Measurements from ENCODE around the gene ZNF514. TPM values are rescaled to one million over a fixed set of nuclear protein-coding genes. Genes with fewer than 3 reads are reported as not detected.

Gene ZNF514
- 14.5 and 15.6 TPM in 2 replicates for total RNA-seq

GRCh38 chr2:95159690-95160449 is at the start of gene ZNF514:
Gene ZNF514, minus strand, starts transcription at chr2:95159848. Its CDS starts 6,595 bp downstream, at chr2:95153253.
- peak within 1 kb of the TSS; percentile 41 for H3K27ac ChIP-seq (ENCODE audit: low read depth, low read length)
- DNase-seq (ENCODE audit: insufficient read length, low spot score, missing footprints): peak; percentile 98
- H3K4me1 ChIP-seq (ENCODE audit: insufficient read depth, low read length): peaks cover 16% of the 10 kb centered on the region
- peak within 1 kb of the TSS; percentile 87 for H3K4me2 ChIP-seq (ENCODE audit: insufficient read depth, low read length)
- peaks cover 3% of the 10 kb centered on the region for H3K9me3 ChIP-seq (ENCODE audit: low read depth, low read length)
- peak within 1 kb of the TSS; percentile 84 for H3K4me3 ChIP-seq (ENCODE audit: insufficient read depth, low read length)
- no peaks in the 10 kb centered on the region for H3K27me3 ChIP-seq (ENCODE audit: insufficient read depth, low read length)
- peaks cover 20% of the 10 kb centered on the region for H3K36me3 ChIP-seq (ENCODE audit: insufficient read depth, low read length)
- peaks cover 13% of the 10 kb centered on the region for H3K79me2 ChIP-seq (ENCODE audit: insufficient read depth, low read length)
- H4K20me1 ChIP-seq (ENCODE audit: insufficient read depth, low read length): no peaks in the 10 kb centered on the region
- H2AFZ ChIP-seq (ENCODE audit: low read length): peak within 1 kb of the TSS; percentile 95
- no peak for TF ChIP-seq CTCF (IDR thresholded peaks at IDR 0.05; ENCODE audit: extremely low read depth, low read depth, low read length)

DNA sequence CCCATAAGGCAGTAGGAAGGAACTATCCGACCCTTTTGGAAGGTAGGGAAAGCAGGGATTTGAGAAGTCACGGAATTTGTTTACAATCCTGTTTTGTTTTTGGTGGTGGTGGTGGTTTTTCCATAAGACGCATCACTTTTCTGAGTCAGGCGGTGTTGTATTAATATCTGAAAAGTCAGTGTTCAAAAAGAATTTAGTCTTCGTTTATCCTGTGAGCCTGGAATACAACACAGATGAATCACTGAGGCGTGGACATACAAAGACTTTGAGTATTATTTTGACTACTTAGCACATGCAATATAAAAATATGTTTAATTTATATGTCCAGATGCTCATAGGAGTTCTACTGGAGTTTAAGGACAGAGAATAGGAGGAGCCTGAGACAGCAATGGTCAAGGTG is 48.5 kb upstream of the ZNF514 start:
- Histone ChIP-seq H3K4me3 (ENCODE audit: insufficient read depth, low read length) (peak overlapping the region; percentile 90), H3K4me1 (ENCODE audit: insufficient read depth, low read length) (peaks cover 7% of the 10 kb centered on the region), H3K27ac (ENCODE audit: low read depth, low read length) (peak overlapping the region; percentile 45), H3K4me2 (ENCODE audit: insufficient read depth, low read length) (peak overlapping the region; percentile 90), H3K9me3 (ENCODE audit: low read depth, low read length) (peaks cover 20% of the 10 kb centered on the region), H3K36me3 (ENCODE audit: insufficient read depth, low read length) (peaks cover 24% of the 10 kb centered on the region), H3K27me3 (ENCODE audit: insufficient read depth, low read length) (no peaks in the 10 kb centered on the region), H4K20me1 (ENCODE audit: insufficient read depth, low read length) (no peaks in the 10 kb centered on the region), H2AFZ (ENCODE audit: low read length) (peak overlapping the region; percentile 92), H3K79me2 (ENCODE audit: insufficient read depth, low read length) (no peaks in the 10 kb centered on the region)
- no peak for TF ChIP-seq CTCF (IDR thresholded peaks at IDR 0.05; ENCODE audit: extremely low read depth, low read depth, low read length)
- peak; percentile 42 for DNase-seq (ENCODE audit: insufficient read length, low spot score, missing footprints)

- no peaks in the 10 kb centered on the region for H3K79me2 ChIP-seq (ENCODE audit: insufficient read depth, low read length)
- peak within 1 kb of the TSS; percentile 90 for H3K4me2 ChIP-seq (ENCODE audit: insufficient read depth, low read length)
- no peaks in the 10 kb centered on the region for H4K20me1 ChIP-seq (ENCODE audit: insufficient read depth, low read length)
- peak; percentile 27 for TF ChIP-seq CTCF (IDR thresholded peaks at IDR 0.05; ENCODE audit: extremely low read depth, low read depth, low read length)
- peak within 1 kb of the TSS; percentile 45 for H3K27ac ChIP-seq (ENCODE audit: low read depth, low read length)
- peak within 1 kb of the TSS; percentile 90 for H3K4me3 ChIP-seq (ENCODE audit: insufficient read depth, low read length)
- H3K9me3 ChIP-seq (ENCODE audit: low read depth, low read length): peaks cover 14% of the 10 kb centered on the region
- H3K27me3 ChIP-seq (ENCODE audit: insufficient read depth, low read length): no peaks in the 10 kb centered on the region
- DNase-seq (ENCODE audit: insufficient read length, low spot score, missing footprints): peak; percentile 97
- peak within 1 kb of the TSS; percentile 92 for H2AFZ ChIP-seq (ENCODE audit: low read length)
- H3K4me1 ChIP-seq (ENCODE audit: insufficient read depth, low read length): peaks cover 7% of the 10 kb centered on the region
- H3K36me3 ChIP-seq (ENCODE audit: insufficient read depth, low read length): peaks cover 17% of the 10 kb centered on the region
Observed at GRCh38 chr2:95207111-95207961, 47.7 kb upstream of the ZNF514 start, which contains the start of gene ZNF892. Gene ZNF892, plus strand, starts transcription at chr2:95207521. Its CDS starts 295 bp downstream, at chr2:95207816.
